ENCODE results near the gene MKNK1.

The MKNK1 gene

DNA sequence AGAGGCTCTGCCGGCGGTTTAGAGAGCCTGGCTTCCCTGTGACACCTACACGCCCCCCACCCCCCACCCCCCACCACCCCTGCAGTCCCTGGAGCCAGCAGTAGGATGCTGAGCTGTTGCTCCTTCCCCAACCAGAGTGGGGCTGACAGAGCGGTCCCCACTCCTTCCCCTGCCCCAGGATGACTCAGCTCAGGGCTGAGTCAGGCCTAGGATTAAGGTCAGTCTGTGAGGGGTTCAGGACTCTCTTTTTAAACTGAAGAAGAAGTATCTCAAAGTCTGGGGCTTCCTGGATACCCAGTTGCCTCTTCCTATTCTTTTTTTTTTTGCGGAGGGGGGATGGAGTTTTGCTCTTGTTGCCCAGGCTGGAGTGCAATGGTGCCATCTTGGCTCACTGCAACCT is 95.3 kb downstream of the MKNK1 start:
- Histone ChIP-seq H3K36me3 (ENCODE audit: insufficient read depth, low read length) (no peaks in the 10 kb centered on the region), H3K9me3 (ENCODE audit: insufficient read depth, low read depth, low read length) (no peaks in the 10 kb centered on the region), H4K20me1 (ENCODE audit: insufficient read depth, low read length, poor library complexity, severe bottlenecking) (no peaks in the 10 kb centered on the region), H3K4me3 (ENCODE audit: low read length, poor library complexity, severe bottlenecking) (no peak overlapping the region), H3F3A (ENCODE audit: low read depth) (no peaks in the 10 kb centered on the region), H3K27me3 (ENCODE audit: insufficient read depth, low read length, poor library complexity, severe bottlenecking) (no peaks in the 10 kb centered on the region), H3K4me1 (ENCODE audit: insufficient read depth, low read length, poor library complexity, severe bottlenecking) (no peaks in the 10 kb centered on the region), H3K9me2 (replicated peaks; ENCODE audit: low read depth, low read length) (no peaks in the 10 kb centered on the region), H3K79me2 (ENCODE audit: insufficient read depth, low read length) (no peaks in the 10 kb centered on the region), H3K4me2 (ENCODE audit: low read depth, low read length, poor library complexity, severe bottlenecking) (no peak overlapping the region), H3K9ac (ENCODE audit: low read depth, low read length, poor library complexity, severe bottlenecking) (no peak overlapping the region), H2AFZ (ENCODE audit: low read length) (no peak overlapping the region)
- TF ChIP-seq EZH2phosphoT487 (IDR thresholded peaks at IDR 0.05; ENCODE audit: borderline replicate concordance): no peak
